ENCODE data around the gene GBP1.

GBP1 gene

GRCh38 chr1:89005286-89006151 is 59.5 kb downstream of the GBP1 start:
- no peak for ATAC-seq (ENCODE audit: low read depth)

More at GRCh38 chr1:89005286-89006151, 59.5 kb downstream of the GBP1 start:
- no peak for TF ChIP-seq CTCF (IDR thresholded peaks at IDR 0.05; ENCODE audit: poor library complexity, severe bottlenecking)
- no peak overlapping the region for H3K4me3 ChIP-seq (ENCODE audit: severe bottlenecking)
- H3K27ac ChIP-seq (ENCODE audit: poor library complexity, severe bottlenecking): no peak overlapping the region
- H3K36me3 ChIP-seq (ENCODE audit: low read depth): peaks cover 40% of the 10 kb centered on the region
- H3K9me3 ChIP-seq (ENCODE audit: severe bottlenecking): no peaks in the 10 kb centered on the region
- peaks cover 7% of the 10 kb centered on the region for H3K4me1 ChIP-seq (ENCODE audit: insufficient read depth, poor library complexity, severe bottlenecking)
- no peaks in the 10 kb centered on the region for H3K27me3 ChIP-seq (ENCODE audit: insufficient read depth, poor library complexity, severe bottlenecking)
- no peak for DNase-seq (ENCODE audit: low spot score)

All from RWPE2 (cell line).